HG03045 (cell line): ENCODE measurements around the gene GLRX2.
"Not testable (repeated sequence)": the region's sequence is repeated elsewhere in the genome, so short reads cannot be mapped to it uniquely, and the experiment has no call there.

Source experiments
- ATAC-seq: cut with Tn5 transposase; IDR thresholded peaks from one replicate; pipeline ENCODE4 v1.9.1; 2021; ENCODE audit warnings: mild to moderate bottlenecking, moderate library complexity; ENCODE audit not compliant: unreplicated experiment

Gene GLRX2

GRCh38 chr1:193066606-193067005, 38.6 kb downstream of the GLRX2 start:
- no peak for ATAC-seq

GRCh38 chr1:193065954-193066353, 39.3 kb downstream of the GLRX2 start:
- no peak for ATAC-seq

GRCh38 chr1:193062698-193063463, 42.3 kb downstream of the GLRX2 start:
- ATAC-seq: no peak

- no peak for ATAC-seq
Observed at GRCh38 chr1:193060938-193061337, 44.3 kb downstream of the GLRX2 start.

- ATAC-seq: no peak
Observed at GRCh38 chr1:193060406-193060805, 44.8 kb downstream of the GLRX2 start.

GRCh38 chr1:193060115-193060403, 45.2 kb downstream of the GLRX2 start:
- ATAC-seq: no peak

- peak; percentile 94 for ATAC-seq
Observed at GRCh38 chr1:193059282-193060114, 45.7 kb downstream of the GLRX2 start, which contains the start of the genes RO60 and UCHL5. Gene RO60 (plus strand): TSS chr1:193059612. CDS start chr1:193069055, 9,443 bp downstream. Gene UCHL5 (minus strand): TSS chr1:193059360. CDS start chr1:193059260, 100 bp downstream.

- peak; percentile 45 for ATAC-seq
Observed at GRCh38 chr1:193058529-193059281, 46.5 kb downstream of the GLRX2 start.

GRCh38 chr1:193054169-193054675, 51.0 kb downstream of the GLRX2 start:
- ATAC-seq: no peak

- not testable (repeated sequence) for ATAC-seq
Observed at GRCh38 chr1:193048913-193049312, 56.3 kb downstream of the GLRX2 start.
